HepG2 (cell line): ENCODE results near the gene ADSL. TPM values are rescaled to one million over a fixed set of nuclear protein-coding genes. Genes with fewer than 3 reads are reported as not detected.

Experiments used
- ATAC-seq: fragments of 200-7000 bp; cut with Tn5 transposase; 3 replicates; pipeline ENCODE4 v1.9.1; 2020; ENCODE audit warnings: mild to moderate bottlenecking, moderate library complexity
- BruUV-seq: library from RNA; stranded (reverse); fragments of 400-500 nt; replicated peaks from 2 replicates; lab custom pipeline; 2021; lab: Mats Ljungman, UMichigan
- CTCF ChIA-PET: fragments of 300-600 bp; formaldehyde crosslinking; extraction: SDS; loops from one replicate; lab custom pipeline; 2021; ENCODE audit warnings: low total read pairs, inconsistent platforms, low intra/inter-chr PET ratio; lab: Yijun Ruan, JAX
- POLR2A ChIA-PET: fragments of 350-600 bp; sonication (Branson Sonifier 250); formaldehyde crosslinking; loops from one replicate; lab custom pipeline; 2020; ENCODE audit warnings: antibody characterized with exemption, inconsistent platforms; lab: Yijun Ruan, JAX
- DNase-seq: peaks from one replicate; pipeline ENCODE4 v3.0.0-alpha.2; 2015; ENCODE audit warnings: low spot score
- FAIRE-seq: peaks from 3 replicates; lab custom pipeline; 2011; peaks lifted over from hg19 to GRCh38; lab: Jason Lieb, UNC
- H2AFZ ChIP-seq: one replicate; pipeline ENCODE4 v1.6.1; 2011; ENCODE audit warnings: low read length, inconsistent platforms
- H3K27ac ChIP-seq: fragments of 300-600 bp; 3 replicates; pipeline ENCODE4 v1.8.0; 2011; ENCODE audit warnings: mixed run types, mild to moderate bottlenecking, mixed read lengths, low read length, inconsistent platforms; ENCODE audit not compliant: insufficient read depth; ENCODE audit errors: extremely low read length
- H3K27me3 ChIP-seq, 2 experiments: fragments of 200-600 bp in 1 of 2; 2 replicates in 1 of 2; 3 replicates in 1 of 2; pipeline versions ENCODE4 v1.6.0 to v1.8.0; 2011; ENCODE audit warnings: low read length in 2 of 2, mild to moderate bottlenecking in 2 of 2, moderate library complexity in 2 of 2, inconsistent platforms in 1 of 2; ENCODE audit not compliant: insufficient read depth in 2 of 2, control insufficient read depth in 1 of 2
- H3K36me3 ChIP-seq, 2 experiments: fragments of 200-600 bp in 1 of 2; replicated peaks in 1 of 2; 2 replicates in 1 of 2; 3 replicates in 1 of 2; pipeline versions ENCODE4 v1.5.1 to v1.8.0; 2011; ENCODE audit warnings: low read length in 2 of 2, inconsistent platforms in 1 of 2; ENCODE audit not compliant: insufficient read depth in 2 of 2, control insufficient read depth in 1 of 2
- H3K4me1 ChIP-seq: 2 replicates; pipeline ENCODE4 v1.5.1; 2012; ENCODE audit warnings: low read length, inconsistent platforms; ENCODE audit not compliant: insufficient read depth
- H3K4me2 ChIP-seq: 2 replicates; pipeline ENCODE4 v1.6.0; 2011; ENCODE audit warnings: low read depth, low read length, inconsistent platforms
- H3K4me3 ChIP-seq, 3 experiments: fragments of 200-600 bp in 1 of 3; sonication (generic), shearing (Covaris generic) in 1 of 3; replicated peaks in 1 of 3; 2 replicates each; pipeline ENCODE4 v1.5.1; 2011 to 2016; ENCODE audit warnings: low read length in 3 of 3, inconsistent platforms in 2 of 3, low read depth in 2 of 3, mild to moderate bottlenecking in 2 of 3, control low read depth in 1 of 3, mixed read lengths in 1 of 3; ENCODE audit not compliant: insufficient read depth in 1 of 3
- H3K79me2 ChIP-seq: one replicate; pipeline ENCODE4 v1.6.1; 2011; ENCODE audit warnings: low read length, inconsistent platforms; ENCODE audit not compliant: insufficient read depth
- H3K9ac ChIP-seq: 2 replicates; pipeline ENCODE4 v1.6.0; 2011; ENCODE audit warnings: mild to moderate bottlenecking, low read depth, low read length, inconsistent platforms; ENCODE audit not compliant: insufficient read depth
- H3K9me3 ChIP-seq: 2 replicates; pipeline ENCODE4 v1.5.1; 2012; ENCODE audit warnings: mild to moderate bottlenecking, low read length
- H4K20me1 ChIP-seq: 2 replicates; pipeline ENCODE4 v1.6.0; 2011; ENCODE audit warnings: inconsistent platforms, mild to moderate bottlenecking, low read length, moderate library complexity; ENCODE audit not compliant: insufficient read depth
- GABPA ChIP-seq, 2 experiments: IDR thresholded peaks; 2 replicates each; pipeline ENCODE4 v1.6.1; 2011 to 2016; ENCODE audit warnings: low read depth in 2 of 2, low read length in 1 of 2, missing biosample characterization in 1 of 2, missing genetic modification characterization in 1 of 2
- RAD21 ChIP-seq: fragments of 450-650 bp; formaldehyde crosslinking; IDR thresholded peaks from 2 replicates; pipeline ENCODE4 v1.5.0; 2020; ENCODE audit warnings: mild to moderate bottlenecking
- SMC3 ChIP-seq: IDR thresholded peaks from 2 replicates; pipeline ENCODE4 v1.6.1; 2011; ENCODE audit warnings: low read length, improper control_type of control experiment
- SP1 ChIP-seq, 2 experiments: fragments of 450-650 bp in 1 of 2; sonication (generic) in 1 of 2; formaldehyde crosslinking in 1 of 2; IDR thresholded peaks; 2 replicates each; pipeline versions ENCODE4 v1.4.0 to v1.6.1; 2016 to 2020; ENCODE audit warnings: missing genetic modification reagents in 1 of 2
- STAG1 ChIP-seq: sonication (generic); formaldehyde crosslinking; IDR thresholded peaks from 2 replicates; pipeline ENCODE4 v1.4.0; 2020; ENCODE audit warnings: missing genetic modification reagents
- TCF7 ChIP-seq: sonication (generic); IDR thresholded peaks from 2 replicates; pipeline ENCODE4 v1.6.1; 2016; ENCODE audit warnings: antibody characterized with exemption, low read depth
- ZBTB42 ChIP-seq: sonication (generic); formaldehyde crosslinking; IDR thresholded peaks from 2 replicates; pipeline ENCODE4 v1.5.0; 2020; ENCODE audit warnings: mild to moderate bottlenecking, missing genetic modification reagents
- ZNF326 ChIP-seq: sonication (generic); formaldehyde crosslinking; IDR thresholded peaks from 2 replicates; pipeline ENCODE4 v1.4.0; 2020; ENCODE audit warnings: missing genetic modification reagents, borderline replicate concordance
- ZNF530 ChIP-seq: sonication (generic); formaldehyde crosslinking; IDR thresholded peaks from 2 replicates; pipeline ENCODE4 v1.5.0; 2020; ENCODE audit warnings: low read depth, mild to moderate bottlenecking, missing genetic modification reagents
- ZNF629 ChIP-seq: sonication (generic); formaldehyde crosslinking; conservative IDR thresholded peaks from 2 replicates; pipeline ENCODE4 v1.5.0; 2020; ENCODE audit warnings: missing genetic modification reagents
- ZNF891 ChIP-seq: sonication (generic); formaldehyde crosslinking; IDR thresholded peaks from 2 replicates; pipeline ENCODE4 v1.5.0; 2020; ENCODE audit warnings: mild to moderate bottlenecking, missing genetic modification reagents
- WGBS: methylation state at CpG from one replicate; pipeline ENCODE4 v1.1.6; 2017; ENCODE audit warnings: low lambda C conversion rate; 5-methylcytosine and 5-hydroxymethylcytosine counted together
- in situ Hi-C: cut with HindIII; loops from 2 replicates; pipeline ENCODE4 v1.10.0; 2017; ENCODE audit warnings: low pct_unique_long_range_greater_than_20kb; ENCODE audit not compliant: extremely low pct_ligation_motif_present
- intact Hi-C: fragments of 100-400 bp; cut with micrococcal nuclease; formaldehyde crosslinking; loops from one replicate; pipeline ENCODE4 v1.10.0; 2022; ENCODE audit not compliant: unreplicated experiment
- polyA plus RNA-seq, 8 experiments: library from polyadenylated mRNA; depleted of rRNA in 3 of 8; stranded (reverse) in 7 of 8; unstranded in 1 of 8; fragments of >200 nt; fragmentation: Illumina TruSeq in 4 of 8; extraction: Trizol in 4 of 8; gene quantifications; 2 replicates each; pipeline versions ENCODE4 v1.2.1 to v1.2.3, GENCODE V29; 2011 to 2016; ENCODE audit warnings: low read depth in 4 of 8, missing spikeins in 1 of 8, mixed read lengths in 1 of 8; ENCODE audit not compliant: insufficient read depth in 1 of 8
- total RNA-seq, 5 experiments: library from RNA; depleted of rRNA; stranded (reverse); fragments of >200 nt; fragmentation: Illumina TruSeq; extraction: Trizol; gene quantifications; 2 replicates each; pipeline ENCODE4 v1.2.3, GENCODE V29; 2016; ENCODE audit warnings: low read depth in 1 of 5
- TF ChIP-seq, protein P1 (sequence below): sonication (generic); formaldehyde crosslinking; IDR thresholded peaks from 2 replicates; pipeline ENCODE4 v1.5.1; 2020; ENCODE audit warnings: missing genetic modification reagents, mild to moderate bottlenecking, borderline replicate concordance
- TF ChIP-seq, protein P2 (sequence below): sonication (generic); formaldehyde crosslinking; IDR thresholded peaks from 2 replicates; pipeline ENCODE4 v1.5.0; 2020; ENCODE audit warnings: mild to moderate bottlenecking, missing genetic modification reagents, moderate library complexity
- TF ChIP-seq, protein P3 (sequence below): sonication (generic); formaldehyde crosslinking; conservative IDR thresholded peaks from 2 replicates; pipeline ENCODE4 v1.4.0; 2020; ENCODE audit warnings: missing genetic modification reagents

The ADSL gene
- total and polyA plus RNA-seq, 2 of the 13 experiments (the other 11 are each of a cell fraction or from before 2014, with no cell fraction given) = 123 to 174 TPM

DNA sequence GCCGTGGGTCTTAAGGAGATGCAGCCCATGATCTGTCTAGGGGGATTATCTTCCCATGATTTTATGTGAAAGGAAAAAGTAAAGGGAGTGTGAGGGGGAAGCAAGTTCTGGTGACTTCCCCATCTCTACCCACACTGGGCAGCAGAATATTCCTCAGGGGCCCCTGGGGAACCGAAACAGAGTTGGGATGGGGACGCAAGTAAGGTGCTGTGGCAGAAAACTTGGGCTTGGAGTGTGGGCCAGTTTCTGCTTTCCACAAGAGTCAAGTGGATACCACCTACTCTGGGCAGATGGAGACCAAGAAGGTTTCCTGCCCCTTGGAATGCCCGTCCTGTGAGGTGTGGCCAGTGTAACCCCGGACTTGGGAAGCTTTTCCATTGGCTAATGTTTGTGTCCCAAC is 88.4 kb downstream of the ADSL start (continued):
- no peak for TF ChIP-seq ZNF891 (CRISPR knock-in tag)
- TF ChIP-seq, all 625 proteins: peak for 0

DNA sequence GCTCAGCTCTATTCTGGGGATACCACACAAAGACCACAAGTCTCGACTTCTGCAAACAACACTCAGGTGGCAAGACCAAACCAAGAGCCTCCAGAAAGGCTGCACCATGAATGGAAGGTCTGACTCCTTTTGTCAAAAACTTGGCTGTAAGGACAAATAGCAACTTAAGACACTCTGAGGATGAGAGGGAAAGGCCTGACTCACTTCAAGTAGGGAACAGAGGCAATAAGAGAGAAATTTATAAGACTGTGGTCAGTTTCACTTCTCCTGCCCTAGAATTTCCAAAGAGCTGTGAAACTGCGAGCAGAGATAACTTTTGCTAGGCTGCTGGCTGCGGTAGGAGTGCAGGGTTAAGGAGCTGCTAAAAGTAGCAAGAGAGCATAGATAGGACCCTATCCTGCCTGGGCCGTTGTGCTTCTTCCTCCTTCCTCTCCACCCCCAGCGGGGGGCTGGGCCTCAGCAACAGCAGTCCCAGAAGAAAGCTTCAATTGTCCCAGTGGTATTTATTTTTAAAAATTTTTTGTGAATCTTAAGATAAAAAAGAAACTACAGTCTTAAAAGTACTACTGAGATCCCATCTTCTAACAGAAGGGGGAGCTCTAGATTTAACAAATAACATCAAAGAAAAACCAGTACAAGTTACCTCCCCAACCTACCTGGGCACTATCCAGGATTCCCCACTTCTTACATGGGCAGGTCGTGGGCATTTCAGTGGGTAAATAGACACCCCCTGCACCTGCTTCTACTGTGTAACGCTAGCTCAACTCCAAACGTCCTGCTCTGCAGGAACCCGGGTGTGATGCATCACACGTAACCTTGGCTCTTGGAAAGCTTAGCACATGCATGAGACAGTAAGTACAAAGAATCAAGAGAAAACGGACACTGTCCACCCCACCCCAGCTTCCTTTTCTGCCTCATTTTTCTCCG is 90.5 kb downstream of the ADSL start:
- POLR2A ChIA-PET = interaction anchor here (0.8 to 3.7 kb wide), 5 partner anchors 56 to 215 kb away, joined by 3 to 21 read pairs (median 6); partner anchors contain the start of gene MRTFA
- no TSS peak for BruUV-seq
- 51% methylated on average over 12 of the region's 12 CpGs for WGBS

More for the DNA sequence above, 90.5 kb downstream of the ADSL start:
- Histone ChIP-seq H4K20me1 (no peaks in the 10 kb centered on the region), H3K36me3 (peaks cover 14 to 22% of the 10 kb centered on the region in 2 experiments; a peak in 4 of 5 replicates), H3K4me2 (no peak overlapping the region), H3K79me2 (no peaks in the 10 kb centered on the region), H3K27me3 (no peaks in the 10 kb centered on the region), H3K4me3 (no peak overlapping the region), H2AFZ (no peak overlapping the region), H3K4me1 (peaks cover 16% of the 10 kb centered on the region), H3K27ac (no peak overlapping the region), H3K9me3 (no peaks in the 10 kb centered on the region), H3K9ac (no peak overlapping the region)
- CTCF ChIA-PET = interaction anchor here (0.6 to 2.7 kb wide), 7 partner anchors 51 to 462 kb away, joined by 3 to 32 read pairs (median 5); no protein-coding TSS in a partner anchor
- intact Hi-C loops (loop anchor here (1.0 to 5.0 kb wide), 2 partner anchors 96 to 210 kb away; no protein-coding TSS in a partner anchor), in situ Hi-C loops (loop anchor here (5.0 kb wide), 2 partner anchors 51 to 216 kb away; no protein-coding TSS in a partner anchor)
- DNase-seq = peak; percentile 41
- peak; percentile 61 for ATAC-seq
- TF ChIP-seq, protein P1, sequence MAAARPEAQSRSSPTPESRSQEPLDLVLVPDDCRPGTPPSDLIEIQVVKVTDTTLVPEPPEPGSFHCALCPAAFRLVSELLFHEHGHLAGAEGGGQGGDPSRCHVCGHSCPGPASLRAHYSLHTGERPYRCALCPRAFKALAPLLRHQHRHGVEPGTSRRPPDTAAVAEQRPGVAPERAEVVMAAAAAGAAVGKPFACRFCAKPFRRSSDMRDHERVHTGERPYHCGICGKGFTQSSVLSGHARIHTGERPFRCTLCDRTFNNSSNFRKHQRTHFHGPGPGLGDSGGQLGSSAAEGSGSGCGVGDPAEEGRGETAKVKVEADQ (CRISPR knock-in tag) = 0 out of 2 replicates have a peak, but pooled peaks have one; percentile 19
- TF ChIP-seq, protein P2, sequence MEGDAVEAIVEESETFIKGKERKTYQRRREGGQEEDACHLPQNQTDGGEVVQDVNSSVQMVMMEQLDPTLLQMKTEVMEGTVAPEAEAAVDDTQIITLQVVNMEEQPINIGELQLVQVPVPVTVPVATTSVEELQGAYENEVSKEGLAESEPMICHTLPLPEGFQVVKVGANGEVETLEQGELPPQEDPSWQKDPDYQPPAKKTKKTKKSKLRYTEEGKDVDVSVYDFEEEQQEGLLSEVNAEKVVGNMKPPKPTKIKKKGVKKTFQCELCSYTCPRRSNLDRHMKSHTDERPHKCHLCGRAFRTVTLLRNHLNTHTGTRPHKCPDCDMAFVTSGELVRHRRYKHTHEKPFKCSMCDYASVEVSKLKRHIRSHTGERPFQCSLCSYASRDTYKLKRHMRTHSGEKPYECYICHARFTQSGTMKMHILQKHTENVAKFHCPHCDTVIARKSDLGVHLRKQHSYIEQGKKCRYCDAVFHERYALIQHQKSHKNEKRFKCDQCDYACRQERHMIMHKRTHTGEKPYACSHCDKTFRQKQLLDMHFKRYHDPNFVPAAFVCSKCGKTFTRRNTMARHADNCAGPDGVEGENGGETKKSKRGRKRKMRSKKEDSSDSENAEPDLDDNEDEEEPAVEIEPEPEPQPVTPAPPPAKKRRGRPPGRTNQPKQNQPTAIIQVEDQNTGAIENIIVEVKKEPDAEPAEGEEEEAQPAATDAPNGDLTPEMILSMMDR (CRISPR knock-in tag) = peak; percentile 58
- TF ChIP-seq TCF7 = 0 out of 2 replicates have a peak, but pooled peaks have one; percentile 17
- peak; percentile 73 for TF ChIP-seq STAG1 (CRISPR knock-in tag)
- no peak for TF ChIP-seq SP1 (IDR thresholded peaks at IDR 0.05)
- no peak for TF ChIP-seq SP1 (CRISPR knock-in tag; IDR thresholded peaks at IDR 0.05)
- TF ChIP-seq, protein P3, sequence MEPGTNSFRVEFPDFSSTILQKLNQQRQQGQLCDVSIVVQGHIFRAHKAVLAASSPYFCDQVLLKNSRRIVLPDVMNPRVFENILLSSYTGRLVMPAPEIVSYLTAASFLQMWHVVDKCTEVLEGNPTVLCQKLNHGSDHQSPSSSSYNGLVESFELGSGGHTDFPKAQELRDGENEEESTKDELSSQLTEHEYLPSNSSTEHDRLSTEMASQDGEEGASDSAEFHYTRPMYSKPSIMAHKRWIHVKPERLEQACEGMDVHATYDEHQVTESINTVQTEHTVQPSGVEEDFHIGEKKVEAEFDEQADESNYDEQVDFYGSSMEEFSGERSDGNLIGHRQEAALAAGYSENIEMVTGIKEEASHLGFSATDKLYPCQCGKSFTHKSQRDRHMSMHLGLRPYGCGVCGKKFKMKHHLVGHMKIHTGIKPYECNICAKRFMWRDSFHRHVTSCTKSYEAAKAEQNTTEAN (CRISPR knock-in tag) = no peak
- TF ChIP-seq RAD21 (CRISPR knock-in tag) = peak; percentile 59; the same call in 1 of the 2 replicates
- TF ChIP-seq ZNF326 (CRISPR knock-in tag) = no peak
- TF ChIP-seq SMC3 = peak; percentile 72
- TF ChIP-seq ZBTB42 = no peak
- TF ChIP-seq GABPA (IDR thresholded peaks at IDR 0.05; ENCODE audit: low read depth, low read length) = no peak
- TF ChIP-seq GABPA (CRISPR knock-in tag; IDR thresholded peaks at IDR 0.05; ENCODE audit: low read depth) = no peak
- no peak for TF ChIP-seq ZNF629 (CRISPR knock-in tag)
- TF ChIP-seq ZNF530 (CRISPR knock-in tag) = no peak
- peak; percentile 4 for FAIRE-seq
